ENCODE measurements around the gene METTL16. TPM values are rescaled to one million over a fixed set of nuclear protein-coding genes. Genes with fewer than 3 reads are reported as not detected.

The METTL16 gene
- total and polyA plus RNA-seq, 9 of the 15 experiments (the other 6 are each of a cell fraction or from before 2014, with no cell fraction given): 12.1 to 30.5 (median 19.8) TPM

DNA sequence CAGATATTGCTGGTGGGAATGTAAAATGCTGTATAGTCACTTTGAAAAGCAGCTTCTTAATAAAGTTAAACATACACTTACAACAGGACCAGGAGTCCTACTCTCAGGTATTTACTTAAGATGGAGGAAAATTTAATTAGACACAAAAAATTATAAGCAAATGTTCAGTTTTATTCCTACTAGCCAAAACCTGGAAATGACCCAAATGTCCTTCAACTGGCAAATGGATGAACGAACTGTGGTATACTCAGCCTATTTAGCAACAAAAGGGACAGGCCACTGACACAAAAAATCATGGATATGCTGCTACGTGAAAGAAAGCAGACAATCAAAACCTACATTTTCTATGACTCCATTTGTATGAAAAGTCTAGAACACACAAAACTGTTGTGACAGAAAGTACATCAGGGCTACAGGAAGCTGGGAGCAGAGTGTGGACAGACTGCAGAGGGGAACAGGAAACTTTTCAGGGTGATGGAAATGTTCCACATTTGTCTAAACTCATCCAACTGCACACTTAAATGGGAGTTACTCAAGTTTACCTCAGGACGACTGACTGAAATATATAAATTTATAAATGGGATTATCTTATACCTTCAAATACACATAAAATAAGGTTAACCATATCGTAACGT lies 61.6 kb downstream of the METTL16 start:
- DNase-seq (ENCODE audit: extremely low read depth in 1 of 4, low spot score in 3 of 4) (no peak), ATAC-seq (no peak), FAIRE-seq (no peak)
- Histone ChIP-seq H2AFZ (ENCODE audit: low read depth, low read length) (no peak overlapping the region), H3K4me1 (replicated peaks in 1 of 2; ENCODE audit: control insufficient read depth in 2 of 2, insufficient read depth in 2 of 2, low read length in 2 of 2) (no peaks in the 10 kb centered on the region), H3K79me2 (ENCODE audit: control insufficient read depth, insufficient read depth, low read length) (no peaks in the 10 kb centered on the region), H3K9me3 (replicated peaks; ENCODE audit: control insufficient read depth, insufficient read depth, low read depth, low read length) (no peaks in the 10 kb centered on the region), H3K9ac (ENCODE audit: insufficient read depth in 1 of 2, low read depth in 2 of 2, low read length in 2 of 2) (no peak overlapping the region), H3K27me3 (ENCODE audit: control insufficient read depth in 2 of 2, insufficient read depth in 2 of 2, low read length in 2 of 2) (no peaks in the 10 kb centered on the region), H3K36me3 (ENCODE audit: control insufficient read depth, insufficient read depth, low read length) (peaks cover 8% of the 10 kb centered on the region; the same call in 2 of the 3 replicates), H3K27ac (ENCODE audit: extremely low read depth, low read depth, low read length) (no peak overlapping the region), H3K4me2 (ENCODE audit: insufficient read depth, low read length) (no peak overlapping the region), H3K9me1 (ENCODE audit: control insufficient read depth, insufficient read depth, low read length) (no peaks in the 10 kb centered on the region), H3K4me3 (no peak overlapping the region), H4K20me1 (replicated peaks; ENCODE audit: control insufficient read depth, insufficient read depth, low read length) (no peaks in the 10 kb centered on the region)
- WGBS (ENCODE audit: insufficient coverage, low coverage, missing lambda C conversion rate): 87% methylated on average over 5 of the region's 5 CpGs
- CTCF ChIA-PET (ENCODE audit: low intra/inter-chr PET ratio): no interaction called here
- in situ Hi-C loops (cut with MboI): no loop called here
- BruUV-seq (replicated peaks): no TSS peak
- intact Hi-C loops (cut with micrococcal nuclease): no loop called here
- POLR2A ChIA-PET: no interaction called here
- TF ChIP-seq MEF2A (IDR thresholded peaks at IDR 0.05; ENCODE audit: control insufficient read depth, low read depth, low read length): no peak
- no peak for TF ChIP-seq CBX8 (IDR thresholded peaks at IDR 0.05; ENCODE audit: borderline replicate concordance, extremely low read depth, low read depth, low read length, poor library complexity, severe bottlenecking)
- TF ChIP-seq CCNT2 (IDR thresholded peaks at IDR 0.05; ENCODE audit: borderline replicate concordance, extremely low read depth, insufficient read length, low read depth, low read length): no peak
- no peak for TF ChIP-seq OTX1 (CRISPR knock-in tag; IDR thresholded peaks at IDR 0.05)

- DNase-seq (ENCODE audit: extremely low read depth in 1 of 4, low spot score in 3 of 4) (no peak), ATAC-seq (no peak), FAIRE-seq (no peak)
- no TSS peak for BruUV-seq (replicated peaks)
- H3K79me2 ChIP-seq (ENCODE audit: control insufficient read depth, insufficient read depth, low read length): no peaks in the 10 kb centered on the region
- no peak overlapping the region for H3K4me3 ChIP-seq
- H3K4me2 ChIP-seq (ENCODE audit: insufficient read depth, low read length): no peak overlapping the region
- H3K36me3 ChIP-seq (ENCODE audit: control insufficient read depth, insufficient read depth, low read length): peaks cover 8% of the 10 kb centered on the region; the same call in 2 of the 3 replicates
- 84% methylated on average over 2 of the region's 2 CpGs for WGBS (ENCODE audit: insufficient coverage, low coverage, missing lambda C conversion rate)
- no peak overlapping the region for H3K9ac ChIP-seq (ENCODE audit: insufficient read depth in 1 of 2, low read depth in 2 of 2, low read length in 2 of 2)
- in situ Hi-C loops (cut with MboI) (no loop called here), intact Hi-C loops (cut with micrococcal nuclease) (no loop called here)
- H3K9me1 ChIP-seq (ENCODE audit: control insufficient read depth, insufficient read depth, low read length): no peaks in the 10 kb centered on the region
- no peak overlapping the region for H2AFZ ChIP-seq (ENCODE audit: low read depth, low read length)
- ChIA-PET CTCF (ENCODE audit: low intra/inter-chr PET ratio) (no interaction called here), POLR2A (no interaction called here)
- no peak overlapping the region for H3K27ac ChIP-seq (ENCODE audit: extremely low read depth, low read depth, low read length)
- no peaks in the 10 kb centered on the region for H3K9me3 ChIP-seq (replicated peaks; ENCODE audit: control insufficient read depth, insufficient read depth, low read depth, low read length)
- no peaks in the 10 kb centered on the region for H4K20me1 ChIP-seq (replicated peaks; ENCODE audit: control insufficient read depth, insufficient read depth, low read length)
- H3K27me3 ChIP-seq (ENCODE audit: control insufficient read depth in 2 of 2, insufficient read depth in 2 of 2, low read length in 2 of 2): no peaks in the 10 kb centered on the region
- no peaks in the 10 kb centered on the region for H3K4me1 ChIP-seq (replicated peaks in 1 of 2; ENCODE audit: control insufficient read depth in 2 of 2, insufficient read depth in 2 of 2, low read length in 2 of 2)
- no peak for TF ChIP-seq KDM2B (CRISPR knock-in tag; IDR thresholded peaks at IDR 0.05)
- no peak for TF ChIP-seq NCOA1 (IDR thresholded peaks at IDR 0.05; ENCODE audit: low read depth)
- TF ChIP-seq ZNF133 (CRISPR knock-in tag; IDR thresholded peaks at IDR 0.05): no peak
- no peak for TF ChIP-seq MBD2 (IDR thresholded peaks at IDR 0.05; ENCODE audit: borderline replicate concordance, low read depth)
- no peak for TF ChIP-seq KLF6 (CRISPR knock-in tag; IDR thresholded peaks at IDR 0.05; ENCODE audit: borderline replicate concordance)
- TF ChIP-seq ZNF384 (IDR thresholded peaks at IDR 0.05; ENCODE audit: low read depth, low read length): no peak
- TF ChIP-seq, protein P1, sequence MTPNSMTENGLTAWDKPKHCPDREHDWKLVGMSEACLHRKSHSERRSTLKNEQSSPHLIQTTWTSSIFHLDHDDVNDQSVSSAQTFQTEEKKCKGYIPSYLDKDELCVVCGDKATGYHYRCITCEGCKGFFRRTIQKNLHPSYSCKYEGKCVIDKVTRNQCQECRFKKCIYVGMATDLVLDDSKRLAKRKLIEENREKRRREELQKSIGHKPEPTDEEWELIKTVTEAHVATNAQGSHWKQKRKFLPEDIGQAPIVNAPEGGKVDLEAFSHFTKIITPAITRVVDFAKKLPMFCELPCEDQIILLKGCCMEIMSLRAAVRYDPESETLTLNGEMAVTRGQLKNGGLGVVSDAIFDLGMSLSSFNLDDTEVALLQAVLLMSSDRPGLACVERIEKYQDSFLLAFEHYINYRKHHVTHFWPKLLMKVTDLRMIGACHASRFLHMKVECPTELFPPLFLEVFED (CRISPR knock-in tag; conservative IDR thresholded peaks at IDR 0.05): no peak
- no peak for TF ChIP-seq ZNF699 (CRISPR knock-in tag; IDR thresholded peaks at IDR 0.05; ENCODE audit: insufficient replicate concordance)
- no peak for TF ChIP-seq OTX1 (CRISPR knock-in tag; IDR thresholded peaks at IDR 0.05)
- no peak for TF ChIP-seq CHD2 (IDR thresholded peaks at IDR 0.05; ENCODE audit: low read depth, low read length)
- no peak for TF ChIP-seq ZNF507 (tag; conservative IDR thresholded peaks at IDR 0.05)
These were observed 62.2 kb downstream of the METTL16 start for GRCh38 chr17:2449486-2449885.

Data from K562 (cell line).